NCI-H146 treated with DMSO at 0.1 percent for 48 hours (cell line): ENCODE data around the gene TMEM52.
A peak's percentile ranks its signal among the peaks of the same experiment; 100 is the strongest.
"Not testable (repeated sequence)": the region's sequence is repeated elsewhere in the genome, so short reads cannot be mapped to it uniquely, and the experiment has no call there.

Source experiments
- DNase-seq: peaks from one replicate; lab custom pipeline; 2025; ENCODE audit not compliant: unreplicated experiment; lab: John Stamatoyannopoulos, UW

The TMEM52 gene

DNA sequence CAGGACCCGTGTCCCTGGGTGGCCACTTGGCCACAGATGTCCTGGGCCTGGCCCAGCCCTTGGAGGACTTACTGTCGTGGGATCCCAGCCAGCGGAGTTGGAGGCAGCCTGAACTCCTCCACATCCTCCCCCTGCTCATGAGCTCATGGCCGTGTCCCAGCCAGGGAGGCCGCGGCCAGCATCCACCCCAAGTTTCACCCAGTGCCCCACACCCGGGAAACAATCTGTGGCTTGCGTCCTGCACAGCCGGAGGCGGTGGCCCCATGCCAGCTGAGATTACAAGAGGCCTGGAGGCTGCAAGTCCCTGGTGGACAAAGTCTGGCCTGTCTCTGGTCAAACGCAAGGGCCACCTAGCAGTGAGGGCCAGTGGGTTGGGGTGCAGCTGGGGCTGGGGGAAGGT lies 27.5 kb upstream of the TMEM52 start:
- no peak for DNase-seq

DNA sequence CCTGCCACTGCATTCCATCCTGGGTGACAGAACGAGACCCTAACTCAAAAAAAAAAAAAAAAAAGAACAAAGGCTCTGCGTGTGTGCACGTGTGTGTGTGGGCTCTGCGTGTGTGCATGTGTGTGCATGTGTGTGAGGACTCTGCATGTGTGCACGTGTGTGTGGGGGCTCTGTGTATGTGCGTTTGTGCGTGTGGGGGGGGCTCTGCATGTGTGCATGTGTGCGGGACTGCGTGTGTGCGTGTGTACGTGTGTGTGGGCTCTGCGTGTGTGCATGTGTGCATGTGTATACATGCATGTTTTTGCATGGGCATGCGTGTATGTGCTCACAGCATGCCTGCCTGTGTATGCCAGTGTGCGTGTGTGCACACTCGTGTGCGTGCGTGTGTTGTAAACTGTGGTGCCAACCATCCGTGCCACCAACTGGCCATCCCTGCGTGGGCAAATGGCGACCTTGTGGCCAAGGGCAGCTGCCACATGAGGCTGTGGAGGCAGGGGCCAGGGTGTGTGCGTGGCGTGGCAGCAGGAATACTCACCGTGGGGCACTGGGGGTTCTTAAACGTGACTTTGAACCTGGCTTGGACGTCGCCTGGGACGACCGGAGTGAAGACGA lies 26.8 kb upstream of the TMEM52 start:
- DNase-seq: no peak

- DNase-seq: peak; percentile 2
Observed at GRCh38 chr1:1943834-1944570, 24.9 kb upstream of the TMEM52 start.

DNA sequence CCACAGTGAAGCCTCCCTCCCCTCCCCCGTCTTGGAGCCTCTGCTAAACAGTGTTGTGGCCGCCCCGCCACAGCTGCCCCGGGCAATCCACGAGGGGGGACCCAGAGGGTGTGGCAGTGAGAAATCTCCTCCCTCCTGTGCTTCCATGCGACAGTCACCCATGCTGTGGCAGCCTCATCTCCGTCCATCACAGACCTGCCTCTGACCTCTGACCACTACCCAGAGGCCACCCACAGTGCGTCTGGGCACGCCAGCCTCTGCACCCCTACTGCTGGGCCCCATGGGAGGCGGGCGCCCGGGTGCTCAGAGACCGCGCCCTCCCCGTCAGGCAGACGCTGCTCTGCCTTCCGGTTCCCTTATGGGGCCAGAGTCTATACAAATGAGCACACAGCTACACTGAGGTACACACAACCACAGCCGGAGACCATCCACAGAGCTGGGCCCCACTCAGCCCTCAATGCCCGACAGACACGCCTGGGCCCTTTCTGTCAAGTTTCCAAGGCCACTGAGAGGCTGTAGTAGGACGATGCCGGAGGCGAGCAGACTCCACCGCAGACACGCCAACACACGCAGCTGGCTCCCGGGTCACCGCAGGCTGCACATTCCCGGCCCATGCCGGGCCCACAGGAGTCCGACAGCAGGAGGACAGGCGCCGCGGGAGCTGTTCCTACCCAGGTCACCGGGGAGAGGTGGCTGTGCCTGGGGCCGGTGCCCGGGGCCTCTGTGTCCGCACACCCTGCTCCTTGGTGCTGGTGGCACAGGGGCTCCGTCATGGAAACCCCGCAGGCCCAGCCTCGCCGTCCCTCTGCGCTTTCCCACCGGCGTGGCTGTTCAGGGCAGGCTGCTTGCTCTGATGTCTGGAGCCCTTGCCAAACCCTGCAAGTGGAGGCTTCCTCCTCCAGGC lies 23.9 kb upstream of the TMEM52 start:
- DNase-seq: no peak

DNA sequence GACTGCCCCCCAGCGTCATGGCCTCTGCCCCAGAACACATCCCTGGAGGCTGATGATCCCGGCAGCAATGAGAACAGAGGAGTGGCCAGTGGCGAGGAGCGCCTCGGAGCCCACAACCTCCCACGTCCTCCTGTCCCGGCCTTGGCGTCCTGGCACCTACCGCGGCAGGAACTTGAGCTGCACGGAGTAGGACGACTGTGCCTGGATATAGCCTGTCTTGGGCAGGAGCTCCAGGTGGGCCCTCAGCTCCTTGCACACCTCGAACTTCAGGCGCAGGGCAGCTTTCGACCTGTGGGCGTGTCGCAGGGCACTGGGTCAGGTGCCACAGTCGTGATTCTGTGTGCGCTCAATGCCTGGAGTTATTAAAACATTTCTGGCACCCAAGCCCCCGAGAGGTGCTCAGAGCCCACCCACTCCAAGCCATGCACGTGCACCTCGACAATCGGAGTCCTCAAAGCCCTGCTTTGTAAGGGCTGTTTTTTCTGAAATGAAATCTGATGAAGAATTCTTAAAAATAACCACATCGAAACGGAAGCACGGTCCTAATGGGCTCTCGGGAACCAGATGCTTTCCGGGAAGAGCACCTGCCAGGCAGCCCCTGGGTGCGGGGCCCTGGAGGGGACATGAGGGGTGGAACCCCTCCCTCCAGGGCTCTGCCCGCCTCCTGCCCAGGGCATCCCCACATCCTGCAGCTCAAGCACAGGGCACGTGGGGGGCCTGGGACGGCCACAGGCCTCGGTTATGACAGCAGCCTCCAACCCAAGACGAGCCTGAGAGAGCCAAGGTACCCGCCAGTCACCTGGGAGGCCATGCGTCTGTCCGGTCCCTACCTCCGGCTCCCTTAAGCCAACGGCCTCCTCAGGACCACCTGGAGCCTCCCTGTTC lies 23.0 kb upstream of the TMEM52 start:
- no peak for DNase-seq

DNA sequence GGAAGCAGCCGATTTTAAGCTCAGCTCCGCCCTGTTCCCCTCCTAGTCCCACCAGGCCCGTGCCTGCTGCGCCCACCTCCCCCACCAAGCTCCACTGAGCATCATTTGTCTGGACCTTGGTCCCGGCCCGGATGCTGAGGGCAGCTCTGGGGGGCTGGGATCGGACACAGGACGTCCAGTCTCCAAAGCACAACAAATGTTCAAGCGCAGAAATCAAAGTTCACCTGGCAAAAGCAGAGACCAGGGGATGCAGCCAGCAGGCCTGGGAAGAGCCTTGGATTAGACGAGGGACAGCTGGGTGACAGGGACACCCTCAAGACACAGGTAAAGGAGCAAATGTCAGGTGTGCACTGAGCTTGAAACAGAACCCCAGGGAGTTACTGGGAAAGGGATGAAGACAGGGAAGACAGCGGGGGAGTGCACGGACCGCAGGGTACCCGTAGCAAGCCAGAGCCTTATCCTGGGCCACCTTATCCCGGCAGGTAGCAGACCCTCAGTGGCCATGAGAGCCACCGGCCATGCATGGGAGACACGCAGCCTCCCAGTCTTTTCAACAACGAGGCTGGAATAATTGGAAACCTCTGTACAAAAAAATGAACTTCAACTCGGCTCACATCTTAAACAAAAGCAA lies 22.2 kb upstream of the TMEM52 start:
- no peak for DNase-seq

GRCh38 chr1:1940123-1940425 lies 21.0 kb upstream of the TMEM52 start:
- no peak for DNase-seq

- no peak for DNase-seq
Observed at GRCh38 chr1:1939296-1940122, 20.4 kb upstream of the TMEM52 start.

- no peak for DNase-seq
Observed at GRCh38 chr1:1938613-1939295, 19.7 kb upstream of the TMEM52 start.

DNA sequence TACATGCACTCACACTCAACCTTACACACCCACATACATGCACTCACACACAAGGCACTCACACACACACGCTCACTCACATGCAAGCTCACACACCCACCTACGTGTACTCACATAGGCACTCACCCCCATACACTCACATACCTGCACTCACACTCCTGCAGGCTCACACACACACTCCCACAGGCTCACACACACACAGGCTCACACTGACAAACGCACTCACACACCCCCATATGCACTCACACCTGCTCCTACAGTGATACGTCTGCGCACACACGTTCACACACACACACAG lies 19.1 kb upstream of the TMEM52 start:
- DNase-seq: no peak

DNA sequence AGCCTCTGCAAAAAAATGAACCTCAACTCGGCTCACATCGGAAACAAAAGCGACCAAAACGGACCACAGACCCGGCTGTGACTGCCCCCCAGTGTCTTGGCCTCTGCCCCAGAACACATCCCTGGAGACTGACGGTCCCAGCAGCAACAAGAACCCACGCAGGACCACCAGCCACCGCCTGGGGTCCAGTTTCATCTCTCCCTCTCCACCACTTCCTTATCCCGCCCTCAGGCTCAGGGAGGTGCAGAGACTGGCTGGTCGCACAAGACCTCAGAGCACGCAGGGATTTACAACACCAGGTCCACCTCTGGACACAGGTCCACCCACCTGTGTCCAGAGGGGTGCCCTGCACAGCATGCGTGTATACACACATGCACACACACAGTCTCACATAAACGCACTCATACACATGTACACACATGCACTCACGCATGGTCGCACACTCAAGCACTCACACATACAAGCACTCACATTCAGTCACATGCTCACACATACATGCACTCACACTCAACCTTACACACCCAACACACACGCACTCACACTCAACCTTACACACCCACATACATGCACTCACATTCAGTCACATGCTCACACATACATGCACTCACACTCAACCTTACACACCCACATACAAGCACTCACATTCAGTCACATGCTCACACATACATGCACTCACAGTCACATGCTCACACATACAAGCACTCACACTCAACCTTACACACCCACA lies 18.6 kb upstream of the TMEM52 start:
- DNase-seq: no peak

- no peak for DNase-seq
Observed at GRCh38 chr1:1937061-1937460, 18.0 kb upstream of the TMEM52 start.

DNA sequence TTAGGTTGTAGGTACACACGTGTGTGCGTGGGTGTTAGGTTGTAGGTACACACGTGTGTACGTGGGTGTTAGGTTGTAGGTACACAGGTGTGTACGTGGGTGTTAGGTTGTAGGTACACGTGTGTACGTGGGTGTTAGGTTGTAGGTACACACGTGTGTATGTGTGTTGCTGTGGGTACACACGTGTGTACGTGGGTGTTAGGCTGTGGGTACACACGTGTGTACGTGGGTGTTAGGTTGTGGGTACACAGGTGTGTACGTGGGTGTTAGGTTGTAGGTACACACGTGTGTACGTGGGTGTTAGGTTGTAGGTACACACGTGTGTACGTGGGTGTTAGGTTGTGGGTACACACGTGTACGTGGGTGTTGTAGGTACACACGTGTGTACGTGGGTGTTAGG lies 15.8 kb upstream of the TMEM52 start:
- not testable (repeated sequence) for DNase-seq

DNA sequence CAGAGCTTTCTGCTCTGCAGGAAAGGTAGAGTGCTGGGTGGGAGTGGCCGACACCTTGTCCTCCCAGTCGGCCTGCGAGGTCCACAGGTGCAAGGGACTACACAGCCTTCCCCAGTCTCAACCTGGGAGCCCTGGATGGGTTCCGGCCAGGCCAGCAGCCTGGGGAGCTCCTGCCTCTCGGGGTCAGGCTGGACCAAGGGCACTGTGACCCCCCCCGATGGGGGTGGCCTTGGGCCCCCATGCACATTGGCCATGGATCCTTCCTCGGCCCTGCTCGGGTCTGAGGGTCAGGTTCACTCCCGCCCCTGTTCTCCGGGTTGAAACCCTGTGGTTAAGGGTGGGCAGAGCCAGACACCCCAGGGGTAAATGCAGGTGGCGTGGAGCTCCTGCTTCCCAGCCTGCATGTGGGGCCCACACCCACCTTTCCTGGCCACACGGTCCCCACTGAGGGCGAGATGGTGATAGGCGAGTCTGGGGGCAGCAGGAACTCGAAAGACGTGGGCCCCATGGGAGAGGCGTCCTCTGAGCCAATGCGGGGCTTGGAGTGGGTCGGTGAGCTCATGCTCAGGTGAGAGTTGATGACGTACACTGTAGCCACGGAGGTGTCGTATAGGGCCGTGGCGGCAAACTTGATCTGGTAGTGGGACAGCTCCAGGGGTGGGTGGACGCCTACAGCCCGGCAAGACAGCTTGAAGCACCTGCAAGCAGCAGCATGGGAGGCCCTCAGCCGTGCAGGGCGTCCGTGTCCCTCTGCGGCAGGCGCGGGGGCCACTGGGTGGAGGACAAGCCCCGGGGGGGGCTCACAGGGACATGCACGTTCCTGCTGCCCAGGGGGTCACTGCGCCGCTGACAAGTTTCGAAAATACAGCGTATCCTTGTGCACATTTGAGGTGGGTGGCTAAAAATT lies 10.8 kb upstream of the TMEM52 start:
- no peak for DNase-seq

DNA sequence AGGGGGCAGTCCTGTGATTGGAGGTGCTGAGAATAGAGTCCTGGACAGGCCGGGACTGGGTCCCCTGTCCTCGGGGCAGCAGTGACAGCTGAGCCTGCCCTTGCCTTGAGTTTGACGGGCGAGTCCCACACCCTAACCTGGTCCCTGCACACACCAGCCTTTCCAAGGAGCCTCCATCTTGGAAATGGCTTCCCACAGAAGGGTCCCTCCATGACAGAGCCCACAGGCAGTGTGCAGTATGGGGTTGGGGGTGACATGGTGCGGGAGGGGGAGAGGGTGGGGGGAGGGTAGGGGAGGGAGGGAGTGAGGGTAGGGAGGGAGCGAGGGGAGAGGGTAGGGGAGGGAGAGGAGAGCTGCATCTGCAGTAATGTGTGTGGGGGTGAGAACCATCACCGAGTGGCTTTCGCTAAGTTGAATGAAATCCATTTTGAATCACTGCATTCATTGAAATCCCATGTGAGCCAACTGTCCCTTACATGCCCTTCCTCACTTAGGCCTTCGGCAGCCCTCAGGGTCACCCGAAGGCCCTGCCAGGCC lies 10.1 kb upstream of the TMEM52 start:
- no peak for DNase-seq

DNA sequence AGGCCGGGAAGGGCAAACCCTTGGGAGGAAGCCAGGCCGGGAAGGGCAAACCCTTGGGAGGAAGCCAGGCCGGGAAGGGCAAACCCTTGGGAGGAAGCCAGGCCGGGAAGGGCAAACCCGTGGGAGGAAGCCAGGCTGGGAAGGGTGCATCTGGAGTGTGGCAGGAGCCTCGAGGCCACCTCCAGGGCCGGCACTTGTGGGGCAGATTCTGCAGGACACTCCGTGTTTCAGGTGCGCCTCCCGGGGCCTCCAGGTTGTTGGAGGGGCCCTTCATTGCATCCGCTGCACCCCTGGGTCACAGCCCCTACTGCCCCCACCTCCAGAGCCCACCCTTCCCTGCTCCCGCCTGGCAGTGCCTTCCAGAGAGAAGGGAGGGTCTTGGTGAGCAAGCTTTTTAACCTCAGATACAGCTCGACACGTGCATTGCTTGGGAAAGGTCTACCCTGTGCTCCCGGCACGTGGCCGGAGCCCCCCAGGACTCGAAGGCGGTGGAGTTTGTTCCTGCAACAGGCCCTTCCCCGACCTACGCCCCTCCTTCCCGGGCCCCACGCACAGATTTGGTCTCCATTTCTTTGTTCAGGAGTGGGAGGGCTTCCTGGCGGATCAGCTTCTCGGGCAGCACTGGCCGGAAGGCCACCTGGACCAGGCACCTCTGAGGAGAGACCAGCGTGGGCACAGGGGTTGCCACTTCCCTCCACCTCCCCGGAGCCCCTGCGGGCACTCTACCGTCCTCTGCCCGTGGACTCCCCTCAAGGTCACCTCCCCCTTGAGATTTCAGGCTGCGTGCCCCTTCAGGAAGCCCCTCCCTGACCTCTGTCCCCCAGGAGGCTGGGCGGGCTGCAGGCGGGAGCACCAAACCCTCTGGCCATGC lies 9.4 kb upstream of the TMEM52 start:
- no peak for DNase-seq

GRCh38 chr1:1927751-1928150 lies 8.7 kb upstream of the TMEM52 start:
- DNase-seq: no peak
